Measurements from ENCODE around the gene VSTM4. TPM values are rescaled to one million over a fixed set of nuclear protein-coding genes. Genes with fewer than 3 reads are reported as not detected.

Gene VSTM4
- total and polyA plus RNA-seq, 2 experiments from 2014 or later, result 9.5 to 12.3 TPM

- DNase-seq, result peak; percentile 39
- TF ChIP-seq EZH2phosphoT487 (IDR thresholded peaks at IDR 0.05; ENCODE audit: insufficient read depth, low read depth) (no peak), EZH2 (IDR thresholded peaks at IDR 0.05; ENCODE audit: insufficient read depth, poor library complexity, severe bottlenecking) (no peak)
- Histone ChIP-seq H3K9me3 (ENCODE audit: low read depth) (no peaks in the 10 kb centered on the region), H3F3A (ENCODE audit: insufficient read depth) (peaks cover 6% of the 10 kb centered on the region), H2AFZ (no peak overlapping the region), H3K4me3 (no peak overlapping the region), H3K27me3 (replicated peaks; ENCODE audit: insufficient read depth) (no peaks in the 10 kb centered on the region), H3K4me2 (ENCODE audit: unreplicated experiment) (no peak overlapping the region), H3K9ac (no peak overlapping the region), H3K9me2 (ENCODE audit: insufficient read depth) (no peaks in the 10 kb centered on the region), H3K4me1 (ENCODE audit: insufficient read depth) (no peaks in the 10 kb centered on the region), H3K79me2 (ENCODE audit: insufficient read depth) (no peaks in the 10 kb centered on the region), H3K27ac (no peak overlapping the region), H3K36me3 (ENCODE audit: low read depth) (peaks cover 4% of the 10 kb centered on the region), H4K20me1 (ENCODE audit: insufficient read depth) (no peaks in the 10 kb centered on the region)
- in situ Hi-C loops (cut with MboI), result no loop called here
- 56 to 57% methylated on average over 9 of the region's 9 CpGs for WGBS, 2 experiments (ENCODE audit: low coverage in 1 of 2, low lambda C conversion rate in 2 of 2, missing lambda C conversion rate in 2 of 2)
Measured at GRCh38 chr10:49081547-49082275, 33.6 kb downstream of the VSTM4 start.

- no peak overlapping the region for H3K27ac ChIP-seq
- no peak for DNase-seq
- H3F3A ChIP-seq (ENCODE audit: insufficient read depth), result peaks cover 6% of the 10 kb centered on the region
- no peak overlapping the region for H3K9ac ChIP-seq
- in situ Hi-C loops (cut with MboI), result no loop called here
- H4K20me1 ChIP-seq (ENCODE audit: insufficient read depth), result no peaks in the 10 kb centered on the region
- no peak overlapping the region for H3K4me2 ChIP-seq (ENCODE audit: unreplicated experiment)
- H3K9me3 ChIP-seq (ENCODE audit: low read depth), result no peaks in the 10 kb centered on the region
- H2AFZ ChIP-seq, result no peak overlapping the region
- no peaks in the 10 kb centered on the region for H3K9me2 ChIP-seq (ENCODE audit: insufficient read depth)
- no peaks in the 10 kb centered on the region for H3K79me2 ChIP-seq (ENCODE audit: insufficient read depth)
- no peaks in the 10 kb centered on the region for H3K36me3 ChIP-seq (ENCODE audit: low read depth)
- WGBS, 2 experiments (ENCODE audit: low coverage in 1 of 2, low lambda C conversion rate in 2 of 2, missing lambda C conversion rate in 2 of 2), result 52 to 65% methylated on average over 3 of the region's 3 CpGs
- H3K4me1 ChIP-seq (ENCODE audit: insufficient read depth), result no peaks in the 10 kb centered on the region
- no peak overlapping the region for H3K4me3 ChIP-seq
- TF ChIP-seq EZH2phosphoT487 (IDR thresholded peaks at IDR 0.05; ENCODE audit: insufficient read depth, low read depth) (no peak), EZH2 (IDR thresholded peaks at IDR 0.05; ENCODE audit: insufficient read depth, poor library complexity, severe bottlenecking) (no peak)
- H3K27me3 ChIP-seq (replicated peaks; ENCODE audit: insufficient read depth), result no peaks in the 10 kb centered on the region
Measured at GRCh38 chr10:49080965-49081364, 34.4 kb downstream of the VSTM4 start.

GRCh38 chr10:49080071-49080470 lies 35.3 kb downstream of the VSTM4 start:
- no peaks in the 10 kb centered on the region for H3K9me3 ChIP-seq (ENCODE audit: low read depth)

GRCh38 chr10:49079499-49079898 lies 35.8 kb downstream of the VSTM4 start:
- TF ChIP-seq EZH2 (IDR thresholded peaks at IDR 0.05; ENCODE audit: insufficient read depth, poor library complexity, severe bottlenecking) (no peak), EZH2phosphoT487 (IDR thresholded peaks at IDR 0.05; ENCODE audit: insufficient read depth, low read depth) (no peak)
- WGBS, 2 experiments (ENCODE audit: low coverage in 1 of 2, low lambda C conversion rate in 2 of 2, missing lambda C conversion rate in 2 of 2), result 70% methylated on average over 3 of the region's 3 CpGs
- H3K4me3 ChIP-seq, result no peak overlapping the region

More at GRCh38 chr10:49080071-49080470, 35.3 kb downstream of the VSTM4 start:
- no peak overlapping the region for H3K27ac ChIP-seq
- no peak overlapping the region for H2AFZ ChIP-seq
- in situ Hi-C loops (cut with MboI), result no loop called here
- no peaks in the 10 kb centered on the region for H3K27me3 ChIP-seq (replicated peaks; ENCODE audit: insufficient read depth)
- no peak overlapping the region for H3K4me2 ChIP-seq (ENCODE audit: unreplicated experiment)
- no peaks in the 10 kb centered on the region for H3K79me2 ChIP-seq (ENCODE audit: insufficient read depth)
- TF ChIP-seq EZH2phosphoT487 (IDR thresholded peaks at IDR 0.05; ENCODE audit: insufficient read depth, low read depth), result no peak
- TF ChIP-seq EZH2 (IDR thresholded peaks at IDR 0.05; ENCODE audit: insufficient read depth, poor library complexity, severe bottlenecking), result no peak
- no peak overlapping the region for H3K4me3 ChIP-seq
- 43 to 60% methylated on average over 1 of the region's 1 CpG for WGBS, 2 experiments (ENCODE audit: low coverage in 1 of 2, low lambda C conversion rate in 2 of 2, missing lambda C conversion rate in 2 of 2)
- no peaks in the 10 kb centered on the region for H3K9me2 ChIP-seq (ENCODE audit: insufficient read depth)
- no peaks in the 10 kb centered on the region for H3K36me3 ChIP-seq (ENCODE audit: low read depth)
- H3F3A ChIP-seq (ENCODE audit: insufficient read depth), result peaks cover 6% of the 10 kb centered on the region
- H3K4me1 ChIP-seq (ENCODE audit: insufficient read depth), result no peaks in the 10 kb centered on the region
- H3K9ac ChIP-seq, result no peak overlapping the region
- peak; percentile 38 for DNase-seq
- H4K20me1 ChIP-seq (ENCODE audit: insufficient read depth), result no peaks in the 10 kb centered on the region

More at GRCh38 chr10:49079499-49079898, 35.8 kb downstream of the VSTM4 start:
- peaks cover 6% of the 10 kb centered on the region for H3F3A ChIP-seq (ENCODE audit: insufficient read depth)
- no peaks in the 10 kb centered on the region for H3K79me2 ChIP-seq (ENCODE audit: insufficient read depth)
- H3K27ac ChIP-seq, result no peak overlapping the region
- no peaks in the 10 kb centered on the region for H3K4me1 ChIP-seq (ENCODE audit: insufficient read depth)
- H3K27me3 ChIP-seq (replicated peaks; ENCODE audit: insufficient read depth), result no peaks in the 10 kb centered on the region
- DNase-seq, result no peak
- in situ Hi-C loops (cut with MboI), result no loop called here
- no peak overlapping the region for H3K9ac ChIP-seq
- no peaks in the 10 kb centered on the region for H4K20me1 ChIP-seq (ENCODE audit: insufficient read depth)
- H2AFZ ChIP-seq, result no peak overlapping the region
- H3K4me2 ChIP-seq (ENCODE audit: unreplicated experiment), result no peak overlapping the region
- no peaks in the 10 kb centered on the region for H3K9me3 ChIP-seq (ENCODE audit: low read depth)
- H3K36me3 ChIP-seq (ENCODE audit: low read depth), result no peaks in the 10 kb centered on the region
- H3K9me2 ChIP-seq (ENCODE audit: insufficient read depth), result no peaks in the 10 kb centered on the region
